GM12891 (cell line): ENCODE results near the gene CCDC69.

Source experiments
- PAX5 ChIP-seq: IDR thresholded peaks from 2 replicates; pipeline ENCODE4 v1.6.1; 2011; ENCODE audit warnings: low read length, moderate library complexity, mild to moderate bottlenecking; ENCODE audit not compliant: insufficient read depth, severe bottlenecking
- POLR2A ChIP-seq: IDR thresholded peaks from 2 replicates; pipeline ENCODE4 v1.6.1; 2011; ENCODE audit warnings: low read depth, low read length, control low read depth
- POLR2AphosphoS5 ChIP-seq: IDR thresholded peaks from 2 replicates; pipeline ENCODE4 v1.6.1; 2011; ENCODE audit warnings: low read depth, low read length, control low read depth
- POU2F2 ChIP-seq: IDR thresholded peaks from 2 replicates; pipeline ENCODE4 v1.6.1; 2011; ENCODE audit warnings: low read depth, mild to moderate bottlenecking, control low read depth, low read length, moderate library complexity
- SPI1 ChIP-seq: IDR thresholded peaks from 2 replicates; pipeline ENCODE4 v1.6.1; 2011; ENCODE audit warnings: low read depth, low read length, control low read depth
- TAF1 ChIP-seq: IDR thresholded peaks from 2 replicates; pipeline ENCODE4 v1.6.1; 2011; ENCODE audit warnings: low read depth, low read length, control low read depth

GRCh38 chr5:151225475-151225874, 1.6 kb upstream of the CCDC69 start:
- TF ChIP-seq POLR2AphosphoS5 (no peak), PAX5 (no peak), POLR2A (no peak), TAF1 (no peak), POU2F2 (no peak), SPI1 (no peak)
